ENCODE data around the gene LZTR1. TPM values are rescaled to one million over a fixed set of nuclear protein-coding genes. Genes with fewer than 3 reads are reported as not detected.

Gene LZTR1
- total and polyA plus RNA-seq, 3 experiments from 2014 or later: 17.1 to 78.7 (median 75.0) TPM

- peaks cover 0 to 2% of the 10 kb centered on the region in 2 donors for H3K27me3 Mint-ChIP-seq
- ChIA-PET POLR2A (interaction anchor here (1.9 kb wide), 1 partner anchor 10 kb away, joined by 12 read pairs; the partner anchor contains the start of gene THAP7), CTCF (interaction anchor here (0.6 to 1.1 kb wide), 2 partner anchors 8 to 9 kb away, joined by 4 read pairs; no protein-coding TSS in a partner anchor)
- no peaks in the 10 kb centered on the region for H3K9me3 Mint-ChIP-seq
- Histone ChIP-seq H3K27ac (ENCODE audit: low read depth, low read length) (peak overlapping the region; percentile 90), H3K9me3 (ENCODE audit: low read length) (no peaks in the 10 kb centered on the region), H3K36me3 (ENCODE audit: insufficient read depth, low read length) (no peaks in the 10 kb centered on the region), H3K4me1 (ENCODE audit: insufficient read depth, low read length) (peaks cover 18% of the 10 kb centered on the region), H3K4me3 (ENCODE audit: low read length) (no peak overlapping the region), H3K27me3 (ENCODE audit: insufficient read depth, low read length, poor library complexity, severe bottlenecking) (no peaks in the 10 kb centered on the region)
- no peak for DNase-seq
- H3K4me3 Mint-ChIP-seq: peak overlapping the region; percentile 57 to 88 (median 73)
- no peaks in the 10 kb centered on the region for H3K36me3 Mint-ChIP-seq
- H3K27ac Mint-ChIP-seq: peak overlapping the region; percentile 76 to 96 (median 91)
- H3K4me1 Mint-ChIP-seq: peaks cover 26 to 34% (median 26%) of the 10 kb centered on the region in 3 donors
Measured at GRCh38 chr22:21012446-21013407, 30.6 kb downstream of the LZTR1 start.

- Mint-ChIP-seq H3K4me3 (peak overlapping the region; percentile 73 to 89 (median 85)), H3K27ac (peak overlapping the region; percentile 92 to 98 (median 96)), H3K27me3 (peaks cover 0 to 2% of the 10 kb centered on the region in 2 donors), H3K9me3 (no peaks in the 10 kb centered on the region), H3K4me1 (peaks cover 26 to 34% (median 26%) of the 10 kb centered on the region in 3 donors), H3K36me3 (no peaks in the 10 kb centered on the region)
- H3K4me1 ChIP-seq (ENCODE audit: insufficient read depth, low read length): peaks cover 18% of the 10 kb centered on the region
- H3K27me3 ChIP-seq (ENCODE audit: insufficient read depth, low read length, poor library complexity, severe bottlenecking): no peaks in the 10 kb centered on the region
- H3K9me3 ChIP-seq (ENCODE audit: low read length): no peaks in the 10 kb centered on the region
- ChIA-PET POLR2A (interaction anchor here (1.9 kb wide), 1 partner anchor 11 kb away, joined by 12 read pairs; the partner anchor contains the start of gene THAP7), CTCF (interaction anchor here (1.1 kb wide), 1 partner anchor 10 kb away, joined by 4 read pairs; no protein-coding TSS in a partner anchor)
- no peaks in the 10 kb centered on the region for H3K36me3 ChIP-seq (ENCODE audit: insufficient read depth, low read length)
- peak in 1 of 5 donors; percentile 17 for DNase-seq
- H3K27ac ChIP-seq (ENCODE audit: low read depth, low read length): peak overlapping the region; percentile 90
- H3K4me3 ChIP-seq (ENCODE audit: low read length): peak overlapping the region; percentile 74
Measured at GRCh38 chr22:21013657-21014201, 31.6 kb downstream of the LZTR1 start.

- H3K27me3 ChIP-seq (ENCODE audit: insufficient read depth, low read length, poor library complexity, severe bottlenecking): no peaks in the 10 kb centered on the region
- peaks cover 18% of the 10 kb centered on the region for H3K4me1 ChIP-seq (ENCODE audit: insufficient read depth, low read length)
- Mint-ChIP-seq H3K27me3 (peaks cover 0 to 2% of the 10 kb centered on the region in 2 donors), H3K36me3 (no peaks in the 10 kb centered on the region), H3K27ac (peak overlapping the region; percentile 91 to 98 (median 96)), H3K4me1 (peaks cover 26 to 34% (median 26%) of the 10 kb centered on the region in 3 donors), H3K9me3 (no peaks in the 10 kb centered on the region), H3K4me3 (peak overlapping the region; percentile 73 to 89 (median 85))
- H3K4me3 ChIP-seq (ENCODE audit: low read length): peak overlapping the region; percentile 74
- ChIA-PET CTCF (interaction anchor here (1.1 to 1.3 kb wide), 2 partner anchors 10 to 12 kb away, joined by 4 read pairs; partner anchors contain the start of gene THAP7), POLR2A (interaction anchor here (0.7 to 1.9 kb wide), 2 partner anchors 12 to 1722 kb away, joined by 3 to 12 read pairs; partner anchors contain the start of gene THAP7)
- H3K27ac ChIP-seq (ENCODE audit: low read depth, low read length): peak overlapping the region; percentile 90
- H3K9me3 ChIP-seq (ENCODE audit: low read length): no peaks in the 10 kb centered on the region
- peak; percentile 80 to 93 (median 82) for DNase-seq
- no peaks in the 10 kb centered on the region for H3K36me3 ChIP-seq (ENCODE audit: insufficient read depth, low read length)
Measured at GRCh38 chr22:21014202-21014725, 32.2 kb downstream of the LZTR1 start.

- Histone ChIP-seq H3K36me3 (ENCODE audit: insufficient read depth, low read length) (no peaks in the 10 kb centered on the region), H3K4me1 (ENCODE audit: insufficient read depth, low read length) (peaks cover 18% of the 10 kb centered on the region), H3K9me3 (ENCODE audit: low read length) (no peaks in the 10 kb centered on the region), H3K27me3 (ENCODE audit: insufficient read depth, low read length, poor library complexity, severe bottlenecking) (no peaks in the 10 kb centered on the region), H3K27ac (ENCODE audit: low read depth, low read length) (peak within 1 kb of the TSS; percentile 90), H3K4me3 (ENCODE audit: low read length) (peak within 1 kb of the TSS; percentile 74)
- Mint-ChIP-seq H3K27ac (peak within 1 kb of the TSS; percentile 91 to 98 (median 96)), H3K4me1 (peaks cover 26 to 34% (median 26%) of the 10 kb centered on the region in 3 donors), H3K4me3 (peak within 1 kb of the TSS; percentile 73 to 89 (median 85)), H3K9me3 (no peaks in the 10 kb centered on the region), H3K27me3 (peaks cover 0 to 2% of the 10 kb centered on the region in 2 donors), H3K36me3 (no peaks in the 10 kb centered on the region)
- ChIA-PET POLR2A (interaction anchor here (0.7 to 1.1 kb wide), 2 partner anchors 13 to 1723 kb away, joined by 3 read pairs; partner anchors contain the start of gene THAP7), CTCF (interaction anchor here (1.3 kb wide), 1 partner anchor 13 kb away, joined by 4 read pairs; the partner anchor contains the start of gene THAP7)
- DNase-seq: no peak
Measured at GRCh38 chr22:21014726-21015465, 32.8 kb downstream of the LZTR1 start, which contains the start of gene P2RX6. Gene P2RX6 (plus strand): TSS chr22:21015165. CDS start chr22:21015175, 10 bp downstream.

GRCh38 chr22:21015466-21016006, 33.4 kb downstream of the LZTR1 start:
- Mint-ChIP-seq H3K9me3 (no peaks in the 10 kb centered on the region), H3K4me3 (peak overlapping the region in 1 of 7 donors; percentile 89), H3K36me3 (no peaks in the 10 kb centered on the region), H3K27ac (peak overlapping the region in 6 of 8 donors; percentile 78 to 98 (median 96)), H3K27me3 (peaks cover 0 to 2% of the 10 kb centered on the region in 2 donors), H3K4me1 (peaks cover 26 to 34% (median 26%) of the 10 kb centered on the region in 3 donors)
- no peaks in the 10 kb centered on the region for H3K36me3 ChIP-seq (ENCODE audit: insufficient read depth, low read length)
- ChIA-PET CTCF (interaction anchor here (1.3 kb wide), 1 partner anchor 13 kb away, joined by 4 read pairs; the partner anchor contains the start of gene THAP7), POLR2A (interaction anchor here (1.1 kb wide), 1 partner anchor 13 kb away, joined by 3 read pairs; the partner anchor contains the start of gene THAP7)
- H3K27me3 ChIP-seq (ENCODE audit: insufficient read depth, low read length, poor library complexity, severe bottlenecking): no peaks in the 10 kb centered on the region
- peak overlapping the region; percentile 90 for H3K27ac ChIP-seq (ENCODE audit: low read depth, low read length)
- H3K4me1 ChIP-seq (ENCODE audit: insufficient read depth, low read length): peaks cover 18% of the 10 kb centered on the region
- no peak overlapping the region for H3K4me3 ChIP-seq (ENCODE audit: low read length)
- no peak for DNase-seq
- no peaks in the 10 kb centered on the region for H3K9me3 ChIP-seq (ENCODE audit: low read length)

- Mint-ChIP-seq H3K9me3 (no peaks in the 10 kb centered on the region), H3K4me1 (peaks cover 26 to 34% (median 26%) of the 10 kb centered on the region in 3 donors), H3K4me3 (peak overlapping the region in 2 of 7 donors; percentile 58 to 82), H3K27ac (peak overlapping the region in 4 of 8 donors; percentile 50 to 91 (median 71)), H3K36me3 (no peaks in the 10 kb centered on the region), H3K27me3 (peaks cover 0 to 2% of the 10 kb centered on the region in 2 donors)
- no peak overlapping the region for H3K27ac ChIP-seq (ENCODE audit: low read depth, low read length)
- POLR2A ChIA-PET: no interaction called here
- CTCF ChIA-PET: no interaction called here
- peaks cover 18% of the 10 kb centered on the region for H3K4me1 ChIP-seq (ENCODE audit: insufficient read depth, low read length)
- H3K4me3 ChIP-seq (ENCODE audit: low read length): no peak overlapping the region
- no peaks in the 10 kb centered on the region for H3K9me3 ChIP-seq (ENCODE audit: low read length)
- H3K36me3 ChIP-seq (ENCODE audit: insufficient read depth, low read length): no peaks in the 10 kb centered on the region
- DNase-seq: no peak
- H3K27me3 ChIP-seq (ENCODE audit: insufficient read depth, low read length, poor library complexity, severe bottlenecking): no peaks in the 10 kb centered on the region
Measured at GRCh38 chr22:21016644-21017420, 34.7 kb downstream of the LZTR1 start.
